GM18858 (cell line): ENCODE measurements around the gene PIERCE2.
"Not testable (repeated sequence)": the region's sequence is repeated elsewhere in the genome, so short reads cannot be mapped to it uniquely, and the experiment has no call there.

Experiments used
- ATAC-seq: cut with Tn5 transposase; IDR thresholded peaks from one replicate; pipeline ENCODE4 v1.9.1; 2021; ENCODE audit not compliant: unreplicated experiment

PIERCE2 gene

GRCh38 chr15:55408012-55408928 lies at the start of gene PIERCE2, which contains the start of gene CCPG1:
PIERCE2 (plus strand) TSS chr15:55408495; CDS start chr15:55408769, 274 bp downstream.
CCPG1 (minus strand) TSS chr15:55408359; CDS start chr15:55389424, 18,935 bp downstream.
- ATAC-seq, result peak; percentile 90

- ATAC-seq, result no peak
Measured at GRCh38 chr15:55360256-55360655, 48.0 kb upstream of the PIERCE2 start.

GRCh38 chr15:55361048-55361447 lies 47.2 kb upstream of the PIERCE2 start:
- ATAC-seq, result no peak

- no peak for ATAC-seq
Measured at GRCh38 chr15:55362641-55363040, 45.7 kb upstream of the PIERCE2 start.

- no peak for ATAC-seq
Measured at GRCh38 chr15:55366981-55367380, 41.3 kb upstream of the PIERCE2 start.

- peak; percentile 62 for ATAC-seq
Measured at GRCh38 chr15:55372701-55373440, 35.4 kb upstream of the PIERCE2 start.

- no peak for ATAC-seq
Measured at GRCh38 chr15:55379095-55379494, 29.2 kb upstream of the PIERCE2 start.

GRCh38 chr15:55381595-55381994 lies 26.7 kb upstream of the PIERCE2 start:
- ATAC-seq, result no peak

- no peak for ATAC-seq
Measured at GRCh38 chr15:55383687-55384086, 24.6 kb upstream of the PIERCE2 start.

- ATAC-seq, result no peak
Measured at GRCh38 chr15:55387027-55387426, 21.3 kb upstream of the PIERCE2 start.

GRCh38 chr15:55389264-55389607 lies 19.1 kb upstream of the PIERCE2 start:
- no peak for ATAC-seq

- no peak for ATAC-seq
Measured at GRCh38 chr15:55394694-55395093, 13.6 kb upstream of the PIERCE2 start.

- ATAC-seq, result no peak
Measured at GRCh38 chr15:55398243-55398642, 10.1 kb upstream of the PIERCE2 start.

- ATAC-seq, result not testable (repeated sequence)
Measured at GRCh38 chr15:55400050-55400449, 8.2 kb upstream of the PIERCE2 start.

GRCh38 chr15:55401786-55402246 lies 6.5 kb upstream of the PIERCE2 start:
- no peak for ATAC-seq

- peak; percentile 41 for ATAC-seq
Measured at GRCh38 chr15:55402707-55403106, 5.6 kb upstream of the PIERCE2 start.

GRCh38 chr15:55403531-55403930 lies 4.8 kb upstream of the PIERCE2 start:
- peak; percentile 16 for ATAC-seq

GRCh38 chr15:55407498-55408011 lies 740 bp upstream of the PIERCE2 start:
- no peak for ATAC-seq

GRCh38 chr15:55408976-55409375 lies 681 bp downstream of the PIERCE2 start:
- ATAC-seq, result not testable (repeated sequence)

GRCh38 chr15:55417678-55418077 lies 9.4 kb downstream of the PIERCE2 start:
- ATAC-seq, result not testable (repeated sequence)

GRCh38 chr15:55420171-55420866 lies 12.0 kb downstream of the PIERCE2 start:
- no peak for ATAC-seq
